ENCODE measurements around the gene INAFM2. TPM values are rescaled to one million over a fixed set of nuclear protein-coding genes. Genes with fewer than 3 reads are reported as not detected.

INAFM2 gene
- total RNA-seq, 2 donors from 2014 or later = 63.8 to 79.2 TPM

DNA sequence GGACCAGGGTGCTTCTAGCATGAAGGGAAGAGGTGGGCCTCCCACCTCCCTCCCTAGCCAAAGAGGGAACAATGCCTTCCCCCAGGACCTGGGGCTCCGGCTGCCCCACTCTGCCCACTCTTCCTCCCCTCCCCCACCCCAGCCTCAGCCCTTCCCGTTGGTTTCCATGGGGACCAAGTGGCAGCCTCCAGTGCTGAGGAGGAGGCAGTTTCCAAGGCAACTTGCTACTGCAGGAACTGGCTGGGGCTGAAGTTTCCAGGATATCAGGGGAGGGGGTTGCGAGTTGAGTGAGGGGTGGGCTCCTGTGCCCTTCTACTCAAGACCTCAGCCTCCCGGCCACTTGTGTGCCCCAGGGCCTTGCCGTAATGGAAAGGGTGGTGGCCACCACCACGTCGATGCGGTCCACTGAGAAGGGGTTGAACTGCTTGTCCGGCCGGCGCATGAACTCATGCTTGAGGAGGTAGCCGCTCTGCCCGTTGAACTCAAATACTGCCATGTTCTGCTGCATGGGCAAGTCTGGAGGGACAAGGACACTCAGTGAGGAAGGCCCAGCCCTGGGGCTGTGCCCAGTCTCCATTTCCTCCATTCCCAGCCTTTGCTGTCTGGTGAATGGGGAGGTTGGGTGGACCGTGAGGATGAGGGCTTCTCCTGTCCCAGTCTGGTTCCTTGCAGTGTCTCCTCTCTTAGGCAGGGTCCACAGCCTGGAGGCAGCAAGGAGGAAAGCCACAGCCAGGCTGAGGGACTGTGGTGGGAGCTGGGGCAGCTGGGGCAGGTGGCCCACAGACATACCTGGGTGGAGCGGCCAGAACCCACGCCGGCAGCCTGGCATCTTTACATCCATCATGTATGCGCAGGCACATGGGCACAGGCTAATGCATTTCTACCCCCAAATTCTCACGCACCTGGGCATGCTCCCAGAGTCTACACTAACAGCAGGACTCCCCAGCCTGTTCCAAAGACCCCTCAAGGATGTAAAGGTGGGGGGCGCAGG, 29.3 kb upstream of the INAFM2 start:
- no peak for ATAC-seq (ENCODE audit: insufficient number of reproducible peaks, low FRiP score, low read depth)
- DNase-seq (ENCODE audit: low spot score) = no peak
- TF ChIP-seq, protein P1, sequence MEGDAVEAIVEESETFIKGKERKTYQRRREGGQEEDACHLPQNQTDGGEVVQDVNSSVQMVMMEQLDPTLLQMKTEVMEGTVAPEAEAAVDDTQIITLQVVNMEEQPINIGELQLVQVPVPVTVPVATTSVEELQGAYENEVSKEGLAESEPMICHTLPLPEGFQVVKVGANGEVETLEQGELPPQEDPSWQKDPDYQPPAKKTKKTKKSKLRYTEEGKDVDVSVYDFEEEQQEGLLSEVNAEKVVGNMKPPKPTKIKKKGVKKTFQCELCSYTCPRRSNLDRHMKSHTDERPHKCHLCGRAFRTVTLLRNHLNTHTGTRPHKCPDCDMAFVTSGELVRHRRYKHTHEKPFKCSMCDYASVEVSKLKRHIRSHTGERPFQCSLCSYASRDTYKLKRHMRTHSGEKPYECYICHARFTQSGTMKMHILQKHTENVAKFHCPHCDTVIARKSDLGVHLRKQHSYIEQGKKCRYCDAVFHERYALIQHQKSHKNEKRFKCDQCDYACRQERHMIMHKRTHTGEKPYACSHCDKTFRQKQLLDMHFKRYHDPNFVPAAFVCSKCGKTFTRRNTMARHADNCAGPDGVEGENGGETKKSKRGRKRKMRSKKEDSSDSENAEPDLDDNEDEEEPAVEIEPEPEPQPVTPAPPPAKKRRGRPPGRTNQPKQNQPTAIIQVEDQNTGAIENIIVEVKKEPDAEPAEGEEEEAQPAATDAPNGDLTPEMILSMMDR (IDR thresholded peaks at IDR 0.05) = no peak

DNA sequence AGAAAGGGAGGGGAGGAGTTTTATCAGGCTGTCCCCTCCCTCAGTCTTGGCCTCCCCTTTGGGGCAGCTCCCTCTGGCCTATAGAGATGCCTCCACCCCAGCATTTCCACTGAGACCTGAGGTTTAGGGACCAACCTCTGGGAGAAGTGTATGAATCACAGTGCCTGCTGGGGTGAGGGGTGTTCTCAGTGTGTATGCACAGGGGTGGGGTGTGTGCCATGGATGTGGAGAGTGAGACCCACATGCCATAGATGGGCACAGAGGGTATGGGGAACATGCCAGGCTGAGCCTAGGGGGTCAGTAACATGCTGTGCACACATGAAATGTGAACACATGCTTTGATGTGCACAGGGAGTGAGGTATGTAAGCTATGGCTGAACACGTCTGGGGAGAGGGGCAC, 28.2 kb upstream of the INAFM2 start:
- Histone ChIP-seq H3K4me3 (no peak overlapping the region), H3K36me3 (no peaks in the 10 kb centered on the region), H3K27ac (no peak overlapping the region), H3K9me3 (no peaks in the 10 kb centered on the region), H3K27me3 (replicated peaks; ENCODE audit: insufficient read depth) (no peaks in the 10 kb centered on the region), H3K4me1 (ENCODE audit: control insufficient read depth in 1 of 2, low read depth in 2 of 2) (peaks cover 0 to 3% of the 10 kb centered on the region in 2 donors)
- no peak for ATAC-seq (ENCODE audit: insufficient number of reproducible peaks, low FRiP score, low read depth)
- TF ChIP-seq, protein P1 (IDR thresholded peaks at IDR 0.05) = no peak
- no peak for DNase-seq (ENCODE audit: low spot score)

More for the DNA sequence above, 29.3 kb upstream of the INAFM2 start:
- H3K27me3 ChIP-seq (replicated peaks; ENCODE audit: insufficient read depth) = no peaks in the 10 kb centered on the region
- H3K27ac ChIP-seq = no peak overlapping the region
- H3K4me1 ChIP-seq (ENCODE audit: control insufficient read depth in 1 of 2, low read depth in 2 of 2) = peaks cover 0 to 3% of the 10 kb centered on the region in 2 donors
- H3K36me3 ChIP-seq = no peaks in the 10 kb centered on the region
- H3K4me3 ChIP-seq = no peak overlapping the region
- no peaks in the 10 kb centered on the region for H3K9me3 ChIP-seq

DNA sequence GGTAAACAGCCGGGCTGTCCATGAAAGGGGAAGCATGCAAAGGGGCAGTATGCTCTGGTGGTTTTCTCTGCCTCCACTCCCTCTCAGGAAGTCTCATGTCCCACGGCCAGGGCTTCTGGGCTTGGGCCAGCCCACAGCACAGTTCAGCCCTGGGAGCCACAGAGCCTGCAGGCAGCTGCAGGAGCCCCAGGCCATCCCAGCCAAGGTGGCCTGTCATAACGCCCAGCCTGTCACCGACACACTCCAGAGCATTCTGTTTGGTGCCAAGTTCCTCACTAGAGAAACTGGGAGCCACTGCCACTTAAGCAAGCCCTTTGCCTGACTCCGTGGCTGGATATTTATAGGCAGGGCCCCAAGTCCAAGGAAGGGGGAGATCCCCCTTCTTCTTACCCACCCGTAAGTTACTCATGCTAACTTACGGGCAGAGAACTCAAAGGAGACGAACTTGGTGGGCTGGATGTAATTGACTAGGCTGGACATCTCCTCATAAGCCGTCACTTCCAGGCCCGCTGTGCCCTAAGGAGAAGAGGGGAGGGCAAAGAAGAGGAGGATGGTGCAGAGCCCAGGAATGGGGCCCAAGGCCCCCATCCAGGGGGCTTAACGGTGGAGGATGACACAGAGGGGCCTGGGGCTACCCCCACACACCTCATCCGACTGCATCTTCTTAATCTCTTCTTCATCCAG, 27.5 kb upstream of the INAFM2 start:
- ATAC-seq (ENCODE audit: insufficient number of reproducible peaks, low FRiP score, low read depth) = no peak
- no peak overlapping the region for H3K27ac ChIP-seq
- no peaks in the 10 kb centered on the region for H3K36me3 ChIP-seq
- no peaks in the 10 kb centered on the region for H3K27me3 ChIP-seq (replicated peaks; ENCODE audit: insufficient read depth)
- TF ChIP-seq, protein P1 (IDR thresholded peaks at IDR 0.05) = no peak
- peaks cover 0 to 1% of the 10 kb centered on the region in 2 donors for H3K4me1 ChIP-seq (ENCODE audit: control insufficient read depth in 1 of 2, low read depth in 2 of 2)
- no peaks in the 10 kb centered on the region for H3K9me3 ChIP-seq
- no peak overlapping the region for H3K4me3 ChIP-seq
- no peak for DNase-seq (ENCODE audit: low spot score)

- Histone ChIP-seq H3K9me3 (no peaks in the 10 kb centered on the region), H3K4me3 (no peak overlapping the region), H3K4me1 (ENCODE audit: control insufficient read depth in 1 of 2, low read depth in 2 of 2) (no peaks in the 10 kb centered on the region), H3K36me3 (no peaks in the 10 kb centered on the region), H3K27ac (no peak overlapping the region), H3K27me3 (replicated peaks; ENCODE audit: insufficient read depth) (no peaks in the 10 kb centered on the region)
- ATAC-seq (ENCODE audit: insufficient number of reproducible peaks, low FRiP score, low read depth) (no peak), DNase-seq (ENCODE audit: low spot score) (no peak)
- TF ChIP-seq, protein P1 (IDR thresholded peaks at IDR 0.05) = no peak
Observed at GRCh38 chr15:40296561-40297230, 26.8 kb upstream of the INAFM2 start.

GRCh38 chr15:40297356-40297755, 26.1 kb upstream of the INAFM2 start:
- ATAC-seq (ENCODE audit: insufficient number of reproducible peaks, low FRiP score, low read depth) = no peak
- H3K4me3 ChIP-seq = no peak overlapping the region
- H3K9me3 ChIP-seq = no peaks in the 10 kb centered on the region
- no peak overlapping the region for H3K27ac ChIP-seq
- DNase-seq (ENCODE audit: low spot score) = no peak
- no peaks in the 10 kb centered on the region for H3K36me3 ChIP-seq
- TF ChIP-seq, protein P1 (IDR thresholded peaks at IDR 0.05) = no peak
- H3K4me1 ChIP-seq (ENCODE audit: control insufficient read depth in 1 of 2, low read depth in 2 of 2) = no peaks in the 10 kb centered on the region
- no peaks in the 10 kb centered on the region for H3K27me3 ChIP-seq (replicated peaks; ENCODE audit: insufficient read depth)

Data from thoracic aorta (tissue), 2 donors.